Fibroblast of the aortic adventitia (primary cell): ENCODE measurements around the gene ZNF425. TPM values are rescaled to one million over a fixed set of nuclear protein-coding genes. Genes with fewer than 3 reads are reported as not detected.

Source experiments
- DNase-seq: peaks from one replicate; pipeline ENCODE4 v3.0.0-alpha.2; 2010; ENCODE audit warnings: low read depth
- H3K4me3 ChIP-seq: 2 replicates; pipeline ENCODE4 v1.5.1; 2011; ENCODE audit warnings: low read depth, mild to moderate bottlenecking, control low read depth, low read length, moderate library complexity
- CTCF ChIP-seq: IDR thresholded peaks from 2 replicates; pipeline ENCODE4 v1.5.1; 2011; ENCODE audit warnings: mild to moderate bottlenecking, low read length, control low read depth, inconsistent platforms; ENCODE audit not compliant: insufficient read depth
- small RNA-seq: library from RNA; depleted of rRNA; stranded (forward); fragments of <200 nt; gene quantifications from one replicate; pipeline ENCODE3, GENCODE V24; 2012
- total RNA-seq: library from RNA; depleted of rRNA; stranded (reverse); fragments of >200 nt; gene quantifications from 2 replicates; pipeline ENCODE4 v1.2.3, GENCODE V29; 2012; ENCODE audit warnings: low replicate concordance

ZNF425 gene
- total RNA-seq, 1 donor: 4.3 TPM

GRCh38 chr7:149060156-149060555, 66.0 kb downstream of the ZNF425 start:
- DNase-seq: peak; percentile 48
- TF ChIP-seq CTCF: no peak

GRCh38 chr7:149053885-149054284, 72.2 kb downstream of the ZNF425 start:
- H3K4me3 ChIP-seq: no peak overlapping the region
- no peak for TF ChIP-seq CTCF
- no peak for DNase-seq

More at GRCh38 chr7:149060156-149060555, 66.0 kb downstream of the ZNF425 start:
- H3K4me3 ChIP-seq: no peak overlapping the region

- TF ChIP-seq CTCF: no peak
- H3K4me3 ChIP-seq: no peak overlapping the region
- no peak for DNase-seq
These were observed 72.7 kb downstream of the ZNF425 start for GRCh38 chr7:149053384-149053783.

Small RNA genes within 50 kb of the gene (small RNA-seq; reads per million reads assigned to genes)
- gene COX6B1P1 (not detected), gene RN7SL521P (0.32 reads per million)

Other genes starting within 250 kb of the ZNF425 start
- gene EZH2, start 242.0 kb downstream of the ZNF425 start, total RNA-seq: 15.0 and 30.1 TPM in 2 replicates
- 123 and 200 TPM in 2 replicates for gene PDIA4, start 97.8 kb downstream of the ZNF425 start, total RNA-seq
- gene ZNF786, start 35.6 kb downstream of the ZNF425 start, total RNA-seq: 4.1 and 5.2 TPM in 2 replicates
- gene ZNF398, start 21.1 kb upstream of the ZNF425 start, total RNA-seq: 11.2 and 15.2 TPM in 2 replicates
- gene ZNF282, start 69.2 kb upstream of the ZNF425 start, total RNA-seq: 15.5 and 31.9 TPM in 2 replicates
- gene ZNF212, start 113.3 kb upstream of the ZNF425 start, total RNA-seq: 5.6 and 14.3 TPM in 2 replicates
- 9.1 and 12.7 TPM in 2 replicates for gene ZNF783, start 135.9 kb upstream of the ZNF425 start, total RNA-seq